LNCAP (cell line): ENCODE results near the gene MLST8.

ENCODE experiments used
- CTCF ChIP-seq: fragments of 450-650 bp; IDR thresholded peaks from 2 replicates; pipeline ENCODE4 v1.5.1; 2017; ENCODE audit warnings: mild to moderate bottlenecking

The MLST8 gene

GRCh38 chr16:2194852-2195321 lies 10.4 kb upstream of the MLST8 start:
- peak; percentile 71 for TF ChIP-seq CTCF

- TF ChIP-seq CTCF, result no peak
Measured at GRCh38 chr16:2195322-2196161, 9.7 kb upstream of the MLST8 start.

DNA sequence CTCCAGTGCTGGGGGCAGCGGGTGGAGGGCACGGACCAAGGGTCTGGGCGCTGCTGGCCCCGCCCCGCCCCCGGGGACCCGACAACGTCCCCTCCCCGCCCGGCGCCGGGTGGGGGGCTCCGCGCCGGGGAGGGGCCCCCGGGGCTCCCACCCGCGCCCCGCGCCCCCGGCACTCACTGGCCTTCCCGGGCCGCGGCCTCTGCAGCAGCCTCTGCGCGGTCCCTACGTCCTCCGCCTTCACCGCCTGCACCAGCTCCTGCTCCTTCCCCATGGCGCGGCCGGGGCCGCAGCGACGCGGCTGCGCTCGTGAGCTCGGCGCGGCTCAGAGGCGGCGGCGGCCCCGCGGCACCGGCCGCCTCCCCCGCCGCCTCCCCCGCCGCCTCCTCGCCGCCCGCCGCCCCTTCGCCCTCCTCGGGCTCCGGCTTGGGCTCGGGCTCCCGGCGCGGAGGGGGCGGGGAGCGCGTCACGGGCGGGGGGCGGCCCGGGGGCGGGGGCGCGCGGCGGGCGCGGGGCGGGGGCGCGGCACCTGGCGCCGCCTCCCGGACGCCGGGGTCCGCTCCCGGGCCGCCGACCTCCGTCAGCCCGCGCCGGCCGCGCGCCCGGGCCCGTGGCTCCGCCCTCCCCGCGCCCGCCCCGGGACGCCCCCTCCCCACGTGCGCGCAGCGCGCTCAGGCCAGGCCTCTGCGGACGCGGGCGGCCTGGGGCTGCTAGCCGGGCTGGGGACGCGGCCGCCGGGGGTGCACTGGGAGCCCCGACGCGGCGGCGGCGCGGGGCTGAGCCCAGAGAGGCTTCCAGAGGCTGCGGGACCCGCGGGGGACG lies 8.9 kb upstream of the MLST8 start, which contains the start of gene CASKIN1:
TSS of gene CASKIN1 (minus strand) at position 444 of the 819 bp plus-strand sequence. CDS start at position 271, 173 bp downstream.
- TF ChIP-seq CTCF, result no peak

- no peak for TF ChIP-seq CTCF
Measured at GRCh38 chr16:2196981-2197511, 8.2 kb upstream of the MLST8 start.

DNA sequence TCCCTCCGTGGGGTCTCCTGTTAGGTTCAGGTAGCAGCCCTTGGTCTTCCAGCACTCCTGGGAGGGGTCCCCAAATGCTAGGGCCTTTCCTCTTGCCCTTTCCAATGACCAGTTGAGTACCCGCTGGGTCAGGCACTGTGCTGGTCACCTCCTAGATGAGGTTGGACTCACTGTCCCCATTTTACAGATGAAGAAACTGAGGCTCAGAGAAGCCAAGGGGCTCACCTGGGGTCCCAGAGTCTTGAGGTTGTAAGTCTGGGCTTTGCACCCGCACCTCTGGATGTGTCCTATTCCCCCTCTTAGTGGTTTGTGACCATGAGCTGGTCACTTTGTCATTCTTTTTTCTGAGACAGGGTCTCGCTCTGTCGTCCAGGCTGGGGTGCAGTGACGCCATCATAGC lies 7.5 kb upstream of the MLST8 start:
- no peak for TF ChIP-seq CTCF

- no peak for TF ChIP-seq CTCF
Measured at GRCh38 chr16:2198283-2198682, 7.0 kb upstream of the MLST8 start.

- no peak for TF ChIP-seq CTCF
Measured at GRCh38 chr16:2199095-2199494, 6.2 kb upstream of the MLST8 start.
